HL-60 (cell line): Measurements from ENCODE around the gene MACF1.

Experiments
- DNase-seq, 2 experiments: peaks; one replicate each; pipeline ENCODE4 v3.0.0-alpha.2; 2010 to 2020; ENCODE audit warnings: low read depth in 1 of 2, low spot score in 1 of 2
- H3K27ac ChIP-seq: fragments of 250-450 bp; sonication (Bioruptor Pico); replicated peaks from 2 replicates; pipeline ENCODE4 v1.5.1; 2020; ENCODE audit warnings: mild to moderate bottlenecking, moderate library complexity
- H3K27me3 ChIP-seq: fragments of 250-450 bp; sonication (Bioruptor Pico); 2 replicates; pipeline ENCODE4 v1.5.1; 2021; ENCODE audit warnings: mild to moderate bottlenecking, moderate library complexity; ENCODE audit not compliant: insufficient read depth, poor library complexity, severe bottlenecking
- H3K4me3 ChIP-seq: replicated peaks from 2 replicates; pipeline ENCODE4 v1.5.1; 2011; ENCODE audit warnings: mild to moderate bottlenecking, control low read depth, low read length; ENCODE audit not compliant: insufficient read depth
- CTCF ChIP-seq: IDR thresholded peaks from one replicate; pipeline ENCODE4 v1.5.1; 2011; ENCODE audit warnings: low read length, control low read depth, inconsistent platforms; ENCODE audit not compliant: insufficient read depth
- GABPA ChIP-seq: IDR thresholded peaks from 2 replicates; pipeline ENCODE4 v1.6.1; 2012; ENCODE audit warnings: low read depth
- POLR2AphosphoS5 ChIP-seq: IDR thresholded peaks from 2 replicates; pipeline ENCODE4 v1.6.1; 2012; ENCODE audit warnings: low read depth
- SPI1 ChIP-seq: IDR thresholded peaks from 2 replicates; pipeline ENCODE4 v1.6.1; 2012; ENCODE audit warnings: low read depth, mild to moderate bottlenecking, borderline replicate concordance
- TF ChIP-seq, protein P1 (sequence below): IDR thresholded peaks from 2 replicates; pipeline ENCODE4 v1.6.1; 2012; ENCODE audit warnings: low read depth; ENCODE audit not compliant: insufficient replicate concordance

The MACF1 gene

GRCh38 chr1:39212499-39212898 is 8.0 kb downstream of the MACF1 start:
- TF ChIP-seq SPI1 (no peak), CTCF (no peak), POLR2AphosphoS5 (no peak), GABPA (no peak)
- TF ChIP-seq, protein P1, sequence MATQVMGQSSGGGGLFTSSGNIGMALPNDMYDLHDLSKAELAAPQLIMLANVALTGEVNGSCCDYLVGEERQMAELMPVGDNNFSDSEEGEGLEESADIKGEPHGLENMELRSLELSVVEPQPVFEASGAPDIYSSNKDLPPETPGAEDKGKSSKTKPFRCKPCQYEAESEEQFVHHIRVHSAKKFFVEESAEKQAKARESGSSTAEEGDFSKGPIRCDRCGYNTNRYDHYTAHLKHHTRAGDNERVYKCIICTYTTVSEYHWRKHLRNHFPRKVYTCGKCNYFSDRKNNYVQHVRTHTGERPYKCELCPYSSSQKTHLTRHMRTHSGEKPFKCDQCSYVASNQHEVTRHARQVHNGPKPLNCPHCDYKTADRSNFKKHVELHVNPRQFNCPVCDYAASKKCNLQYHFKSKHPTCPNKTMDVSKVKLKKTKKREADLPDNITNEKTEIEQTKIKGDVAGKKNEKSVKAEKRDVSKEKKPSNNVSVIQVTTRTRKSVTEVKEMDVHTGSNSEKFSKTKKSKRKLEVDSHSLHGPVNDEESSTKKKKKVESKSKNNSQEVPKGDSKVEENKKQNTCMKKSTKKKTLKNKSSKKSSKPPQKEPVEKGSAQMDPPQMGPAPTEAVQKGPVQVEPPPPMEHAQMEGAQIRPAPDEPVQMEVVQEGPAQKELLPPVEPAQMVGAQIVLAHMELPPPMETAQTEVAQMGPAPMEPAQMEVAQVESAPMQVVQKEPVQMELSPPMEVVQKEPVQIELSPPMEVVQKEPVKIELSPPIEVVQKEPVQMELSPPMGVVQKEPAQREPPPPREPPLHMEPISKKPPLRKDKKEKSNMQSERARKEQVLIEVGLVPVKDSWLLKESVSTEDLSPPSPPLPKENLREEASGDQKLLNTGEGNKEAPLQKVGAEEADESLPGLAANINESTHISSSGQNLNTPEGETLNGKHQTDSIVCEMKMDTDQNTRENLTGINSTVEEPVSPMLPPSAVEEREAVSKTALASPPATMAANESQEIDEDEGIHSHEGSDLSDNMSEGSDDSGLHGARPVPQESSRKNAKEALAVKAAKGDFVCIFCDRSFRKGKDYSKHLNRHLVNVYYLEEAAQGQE = no peak
- H3K27ac ChIP-seq = no peak overlapping the region
- no peak for DNase-seq
- no peak overlapping the region for H3K4me3 ChIP-seq
- H3K27me3 ChIP-seq = no peaks in the 10 kb centered on the region

- TF ChIP-seq GABPA = no peak
- TF ChIP-seq CTCF = no peak
- TF ChIP-seq, protein P1 = no peak
- TF ChIP-seq POLR2AphosphoS5 = no peak
- no peak for TF ChIP-seq SPI1
- Histone ChIP-seq H3K27ac (no peak overlapping the region), H3K4me3 (no peak overlapping the region), H3K27me3 (no peaks in the 10 kb centered on the region)
- DNase-seq = no peak
These were observed 9.1 kb downstream of the MACF1 start for GRCh38 chr1:39213511-39214002.

GRCh38 chr1:39214021-39214713 is 9.7 kb downstream of the MACF1 start:
- no peak for DNase-seq
- no peak overlapping the region for H3K4me3 ChIP-seq
- H3K27me3 ChIP-seq = no peaks in the 10 kb centered on the region
- no peak for TF ChIP-seq GABPA
- TF ChIP-seq, protein P1 = no peak
- no peak for TF ChIP-seq CTCF
- TF ChIP-seq POLR2AphosphoS5 = no peak
- no peak for TF ChIP-seq SPI1
- H3K27ac ChIP-seq = peak overlapping the region; percentile 83
